Stomach (tissue), 9 donors: Measurements from ENCODE around the gene GPR82. TPM values are rescaled to one million over a fixed set of nuclear protein-coding genes. Genes with fewer than 3 reads are reported as not detected.
A peak's percentile ranks its signal among the peaks of the same experiment; 100 is the strongest.

Experiments used
- DNase-seq, 2 donors: peaks; one replicate each; pipeline versions ENCODE4 v3.0.0 to v3.0.0-alpha.2; 2013 to 2019
- H3K27ac ChIP-seq, 5 donors: fragments of 200-600 bp in 4 of 5; sonication (generic) in 4 of 5; one replicate each; pipeline ENCODE4 v1.5.1; 2013 to 2019; ENCODE audit warnings: mild to moderate bottlenecking in 1 of 5, moderate library complexity in 1 of 5
- H3K27me3 ChIP-seq, 3 donors: fragments of 200-600 bp; sonication (generic); one replicate each; pipeline ENCODE4 v1.5.1; 2017 to 2019; ENCODE audit warnings: mixed run types in 1 of 3
- H3K36me3 ChIP-seq, 4 donors: fragments of 200-600 bp; sonication (generic); 1 replicate in 3 of 4; 2 replicates in 1 of 4; pipeline ENCODE4 v1.5.1; 2016 to 2019
- H3K4me1 ChIP-seq, 4 donors: fragments of 200-600 bp; sonication (generic); one replicate each; pipeline ENCODE4 v1.5.1; 2016 to 2019
- H3K4me3 ChIP-seq, 4 donors: fragments of 200-600 bp; sonication (generic) in 3 of 4; one replicate each; pipeline ENCODE4 v1.5.1; 2016 to 2019; ENCODE audit warnings: mild to moderate bottlenecking in 1 of 4
- H3K9me3 ChIP-seq, 4 donors: fragments of 200-600 bp; sonication (generic); one replicate each; pipeline ENCODE4 v1.5.1; 2016 to 2019
- CTCF ChIP-seq, 7 experiments: fragments of 450-650 bp in 4 of 7; fragments of 200-600 bp in 3 of 7; sonication (generic) in 3 of 7; IDR thresholded peaks; one replicate each; pipeline ENCODE4 v1.5.1; 2016 to 2019; ENCODE audit warnings: antibody characterized with exemption in 7 of 7, control low read depth in 2 of 7, mild to moderate bottlenecking in 1 of 7
- EP300 ChIP-seq: sonication (generic); formaldehyde crosslinking; IDR thresholded peaks from one replicate; pipeline ENCODE4 v1.6.1; 2017; ENCODE audit warnings: antibody characterized with exemption
- POLR2A ChIP-seq, 4 donors: fragments of 450-650 bp; IDR thresholded peaks; one replicate each; pipeline ENCODE4 v1.6.1; 2016; ENCODE audit warnings: antibody characterized with exemption in 4 of 4, control low read depth in 2 of 4, mild to moderate bottlenecking in 1 of 4, moderate library complexity in 1 of 4
- POLR2AphosphoS5 ChIP-seq, 3 donors: sonication (generic); formaldehyde crosslinking; IDR thresholded peaks; one replicate each; pipeline ENCODE4 v1.6.1; 2016; ENCODE audit warnings: antibody characterized with exemption in 3 of 3
- WGBS, 5 donors: extraction: QIAGEN DNeasy Blood & Tissue Kit in 3 of 5; methylation state at CpG; one replicate each; pipeline versions ENCODE4 v1.1.5 to v1.1.7; 2013 to 2018; 5-methylcytosine and 5-hydroxymethylcytosine counted together
- intact Hi-C: fragments of 100-400 bp; cut with DNase I; formaldehyde crosslinking; loops from one replicate; pipeline ENCODE4 v1.15.1; 2023; ENCODE audit warnings: low total_unique reads
- polyA plus RNA-seq, 3 donors: library from polyadenylated mRNA; stranded (reverse); fragments of 200-250 nt; gene quantifications; one replicate each; pipeline ENCODE4 v1.2.3, GENCODE V29; 2013
- total RNA-seq, 5 donors: library from RNA; depleted of rRNA; stranded (reverse); fragments of >200 nt; gene quantifications; one replicate each; pipeline versions ENCODE4 v1.1.0 to v1.2.3, GENCODE V29; 2014 to 2016
- donor health status: healthy with polysubstance abuse.
- donor health status: Bipolar disorder and iron deficiency.
- donor health status: healthy.

Gene GPR82
- total and polyA plus RNA-seq, 8 donors: under 0.01 to 0.37 (median 0.25) TPM; not detected in 3

DNA sequence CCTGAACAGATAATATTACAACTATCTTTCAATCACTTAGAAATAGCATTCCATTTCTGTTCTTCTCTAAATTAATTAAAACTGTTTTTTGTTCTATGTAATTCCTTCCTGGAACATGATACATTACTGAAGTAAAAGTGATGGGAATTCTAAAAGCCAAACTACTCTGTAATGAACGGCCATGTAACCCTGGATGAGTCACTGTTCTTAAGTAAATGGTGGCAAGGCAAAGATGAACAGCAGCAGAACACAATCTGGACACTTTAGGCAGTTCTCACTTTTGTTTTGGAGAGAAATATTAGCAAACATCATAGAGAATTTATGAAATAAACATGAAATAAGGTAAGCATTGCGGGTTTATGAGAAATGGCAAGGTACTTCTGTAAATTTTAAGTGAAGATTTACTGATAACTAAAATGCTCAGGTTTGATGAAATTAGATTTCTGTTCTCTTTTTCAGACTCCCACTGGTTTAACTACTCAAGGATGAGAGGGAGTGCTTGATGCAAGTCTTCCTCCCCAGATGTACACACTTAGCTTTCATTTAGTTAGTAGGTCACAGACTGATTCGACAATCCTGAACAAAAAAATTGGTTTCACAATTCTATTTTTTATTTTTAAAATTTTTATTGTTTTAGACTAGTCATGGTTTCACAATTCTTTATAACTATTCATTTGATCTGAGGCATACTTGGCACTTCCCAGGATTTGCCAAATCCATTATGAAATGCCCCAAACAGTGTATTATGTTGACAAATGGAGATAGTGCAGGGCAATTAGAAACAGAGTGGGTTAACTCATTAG is 964 bp upstream of the GPR82 start:
- TF ChIP-seq POLR2A (IDR thresholded peaks at IDR 0.05): no peak
- no peak overlapping the region for H3K27ac ChIP-seq

DNA sequence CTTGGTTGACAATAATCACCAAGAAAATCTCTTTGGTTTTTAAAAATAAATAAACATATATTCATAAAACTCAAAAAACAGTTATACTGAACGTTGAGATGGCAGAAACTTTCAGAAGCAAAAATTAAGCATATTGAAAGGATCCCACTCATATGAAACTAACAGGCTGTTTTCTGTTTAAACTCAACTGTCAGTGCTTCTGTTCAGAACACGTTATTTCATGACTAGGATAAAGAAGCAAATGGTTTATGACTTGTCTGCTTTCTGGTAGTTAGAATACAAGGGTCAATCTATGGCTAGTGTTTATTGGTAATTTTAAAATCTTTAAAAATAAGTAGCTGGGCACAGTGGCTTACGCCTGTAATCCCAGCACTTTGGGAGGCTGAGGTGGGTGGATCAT is 4.1 kb downstream of the GPR82 start:
- no peaks in the 10 kb centered on the region for H3K36me3 ChIP-seq
- intact Hi-C loops: no loop called here
- TF ChIP-seq POLR2AphosphoS5 (IDR thresholded peaks at IDR 0.05) (no peak), CTCF (IDR thresholded peaks at IDR 0.05) (no peak), POLR2A (IDR thresholded peaks at IDR 0.05) (no peak), EP300 (no peak)

More for the DNA sequence above, 964 bp upstream of the GPR82 start:
- Histone ChIP-seq H3K27me3 (peaks cover 0 to 3% (median 0%) of the 10 kb centered on the region in 3 donors), H3K36me3 (no peaks in the 10 kb centered on the region), H3K9me3 (peaks cover 0 to 16% (median 4%) of the 10 kb centered on the region in 4 donors), H3K4me1 (peaks cover 0 to 15% (median 0%) of the 10 kb centered on the region in 4 donors), H3K4me3 (no peak overlapping the region)
- intact Hi-C loops: no loop called here
- no peak for DNase-seq
- WGBS, 5 donors: 58 to 74% (median 63%) methylated on average over 3 of the region's 3 CpGs

DNA sequence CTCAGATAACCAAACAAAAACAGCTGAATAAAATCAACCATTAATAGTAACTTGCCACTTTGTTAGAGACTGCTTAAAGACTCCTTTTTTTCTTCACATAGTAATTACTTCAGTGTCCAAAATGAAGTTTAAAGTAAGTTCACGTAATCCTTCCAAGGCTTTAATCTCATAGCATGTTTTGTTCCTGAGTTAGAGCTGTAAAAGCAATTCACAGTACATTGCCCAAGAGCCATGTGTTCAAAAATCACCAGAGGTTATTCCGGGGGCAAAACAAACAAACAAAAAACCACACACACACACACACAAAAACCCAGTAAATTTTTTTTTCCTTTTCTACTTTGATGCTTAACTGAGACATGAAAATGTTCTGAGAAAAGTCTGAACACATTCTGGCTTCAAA is 6.1 kb downstream of the GPR82 start:
- Histone ChIP-seq H3K36me3 (no peaks in the 10 kb centered on the region), H3K27ac (no peak overlapping the region), H3K27me3 (no peaks in the 10 kb centered on the region), H3K9me3 (no peaks in the 10 kb centered on the region), H3K4me3 (no peak overlapping the region), H3K4me1 (no peaks in the 10 kb centered on the region)
- no peak for TF ChIP-seq CTCF (IDR thresholded peaks at IDR 0.05)
- TF ChIP-seq POLR2AphosphoS5 (IDR thresholded peaks at IDR 0.05): no peak
- no peak for TF ChIP-seq POLR2A (IDR thresholded peaks at IDR 0.05)
- no peak for TF ChIP-seq EP300
- 39 to 58% (median 42%) methylated on average over 2 of the region's 2 CpGs for WGBS, 5 donors
- no peak for DNase-seq
- intact Hi-C loops: no loop called here

More for the DNA sequence above, 4.1 kb downstream of the GPR82 start:
- H3K27me3 ChIP-seq: no peaks in the 10 kb centered on the region
- peaks cover 0 to 5% (median 0%) of the 10 kb centered on the region in 4 donors for H3K4me1 ChIP-seq
- 64 to 92% (median 73%) methylated on average over 3 of the region's 3 CpGs for WGBS, 5 donors
- no peaks in the 10 kb centered on the region for H3K9me3 ChIP-seq
- DNase-seq: no peak
- H3K27ac ChIP-seq: no peak overlapping the region
- no peak overlapping the region for H3K4me3 ChIP-seq

GRCh38 chrX:41732260-41732659 is 8.3 kb downstream of the GPR82 start:
- Histone ChIP-seq H3K9me3 (no peaks in the 10 kb centered on the region), H3K27ac (no peak overlapping the region), H3K4me3 (no peak overlapping the region), H3K27me3 (no peaks in the 10 kb centered on the region), H3K36me3 (no peaks in the 10 kb centered on the region), H3K4me1 (no peaks in the 10 kb centered on the region)
- TF ChIP-seq EP300 (no peak), POLR2A (IDR thresholded peaks at IDR 0.05) (no peak), POLR2AphosphoS5 (IDR thresholded peaks at IDR 0.05) (no peak)
- 91 to 97% (median 92%) methylated on average over 2 of the region's 2 CpGs for WGBS, 5 donors
- no peak for DNase-seq
- intact Hi-C loops: no loop called here

- intact Hi-C loops: no loop called here
- Histone ChIP-seq H3K9me3 (no peaks in the 10 kb centered on the region), H3K4me1 (no peaks in the 10 kb centered on the region), H3K36me3 (no peaks in the 10 kb centered on the region), H3K27ac (peak overlapping the region in 1 of 5 donors; percentile 12), H3K27me3 (no peaks in the 10 kb centered on the region), H3K4me3 (no peak overlapping the region)
- TF ChIP-seq POLR2AphosphoS5 (IDR thresholded peaks at IDR 0.05) (no peak), EP300 (no peak), CTCF (IDR thresholded peaks at IDR 0.05) (no peak), POLR2A (IDR thresholded peaks at IDR 0.05) (no peak)
- 42 to 75% (median 67%) methylated on average over 1 of the region's 1 CpG for WGBS, 5 donors
- peak in 1 of 2 donors; percentile 18 for DNase-seq
Measured at GRCh38 chrX:41733939-41734338, 10.0 kb downstream of the GPR82 start.
